Measurements from ENCODE around the gene SFTPA1. TPM values are rescaled to one million over a fixed set of nuclear protein-coding genes. Genes with fewer than 3 reads are reported as not detected.

Gene SFTPA1
- total and polyA plus RNA-seq, 2 of the 13 experiments (the other 11 are each of a cell fraction or from before 2014, with no cell fraction given) = not detected

DNA sequence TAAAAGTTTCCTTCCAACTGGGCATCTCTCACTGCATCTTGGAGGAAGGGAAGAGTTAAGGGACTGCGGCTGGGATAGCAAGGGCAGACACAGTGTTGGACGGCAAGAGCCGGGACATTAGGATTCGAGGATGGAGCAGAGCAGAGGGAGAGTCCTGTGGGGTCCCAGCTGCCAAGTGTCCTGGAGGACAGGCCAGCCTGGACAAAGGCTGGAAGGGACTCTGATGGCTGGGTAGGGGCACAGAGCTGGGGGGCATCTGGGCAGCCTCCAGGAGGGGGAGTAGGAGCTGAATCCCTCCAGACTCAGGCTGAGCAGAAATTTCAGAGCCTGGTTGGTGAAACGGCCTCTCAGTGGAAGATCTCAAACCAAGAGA, 19.2 kb downstream of the SFTPA1 start:
- Histone ChIP-seq H3K27ac (ENCODE audit: extremely low read length, insufficient read depth, low read length) (no peak overlapping the region), H3K4me3 (replicated peaks in 1 of 3; ENCODE audit: insufficient read depth in 1 of 3, low read depth in 2 of 3, low read length in 3 of 3) (no peak overlapping the region), H3K9me3 (ENCODE audit: low read length) (no peaks in the 10 kb centered on the region), H3K79me2 (ENCODE audit: insufficient read depth, low read length) (no peaks in the 10 kb centered on the region), H3K36me3 (replicated peaks in 1 of 2; ENCODE audit: control insufficient read depth in 1 of 2, insufficient read depth in 2 of 2, low read length in 2 of 2) (no peaks in the 10 kb centered on the region), H3K4me1 (ENCODE audit: insufficient read depth, low read length) (peaks cover 13% of the 10 kb centered on the region; the same call in 1 of the 2 replicates), H3K27me3 (ENCODE audit: control insufficient read depth in 1 of 2, insufficient read depth in 2 of 2, low read length in 2 of 2) (no peaks in the 10 kb centered on the region), H4K20me1 (ENCODE audit: insufficient read depth, low read length) (no peaks in the 10 kb centered on the region), H3K9ac (ENCODE audit: insufficient read depth, low read depth, low read length) (no peak overlapping the region), H2AFZ (ENCODE audit: low read length) (no peak overlapping the region), H3K4me2 (ENCODE audit: low read depth, low read length) (no peak overlapping the region)
- TF ChIP-seq ZNF777 (CRISPR knock-in tag; IDR thresholded peaks at IDR 0.05) = no peak
- no peak for TF ChIP-seq ZFP36 (IDR thresholded peaks at IDR 0.05; ENCODE audit: borderline replicate concordance, low read depth, low read length, partially characterized antibody)
- TF ChIP-seq RELA (CRISPR knock-in tag; IDR thresholded peaks at IDR 0.05) = no peak
- no peak for TF ChIP-seq ZNF570 (CRISPR knock-in tag; IDR thresholded peaks at IDR 0.05; ENCODE audit: borderline replicate concordance)
- no peak for TF ChIP-seq ZNF160 (CRISPR knock-in tag; IDR thresholded peaks at IDR 0.05)
- no peak for TF ChIP-seq ZNF609 (CRISPR knock-in tag; IDR thresholded peaks at IDR 0.05; ENCODE audit: borderline replicate concordance)
- TF ChIP-seq ZNF616 (CRISPR knock-in tag; IDR thresholded peaks at IDR 0.05; ENCODE audit: low read depth) = no peak
- no peak for TF ChIP-seq ZSCAN29 (CRISPR knock-in tag; conservative IDR thresholded peaks at IDR 0.05)
- no peak for TF ChIP-seq NR2F2 (IDR thresholded peaks at IDR 0.05; ENCODE audit: borderline replicate concordance, low read depth)
- TF ChIP-seq ZNF3 (CRISPR knock-in tag; IDR thresholded peaks at IDR 0.05) = no peak
- TF ChIP-seq ZNF749 (CRISPR knock-in tag; IDR thresholded peaks at IDR 0.05; ENCODE audit: borderline replicate concordance) = no peak
- no peak for TF ChIP-seq RORA (CRISPR knock-in tag; IDR thresholded peaks at IDR 0.05)
- TF ChIP-seq ARNTL (CRISPR knock-in tag; IDR thresholded peaks at IDR 0.05) = no peak
- TF ChIP-seq WIZ (CRISPR knock-in tag; IDR thresholded peaks at IDR 0.05) = no peak
- no peak for TF ChIP-seq ONECUT2 (CRISPR knock-in tag; IDR thresholded peaks at IDR 0.05)
- no peak for TF ChIP-seq PREB (CRISPR knock-in tag; IDR thresholded peaks at IDR 0.05)
- TF ChIP-seq FOXJ3 (CRISPR knock-in tag; IDR thresholded peaks at IDR 0.05; ENCODE audit: borderline replicate concordance) = no peak
- TF ChIP-seq, protein P1, sequence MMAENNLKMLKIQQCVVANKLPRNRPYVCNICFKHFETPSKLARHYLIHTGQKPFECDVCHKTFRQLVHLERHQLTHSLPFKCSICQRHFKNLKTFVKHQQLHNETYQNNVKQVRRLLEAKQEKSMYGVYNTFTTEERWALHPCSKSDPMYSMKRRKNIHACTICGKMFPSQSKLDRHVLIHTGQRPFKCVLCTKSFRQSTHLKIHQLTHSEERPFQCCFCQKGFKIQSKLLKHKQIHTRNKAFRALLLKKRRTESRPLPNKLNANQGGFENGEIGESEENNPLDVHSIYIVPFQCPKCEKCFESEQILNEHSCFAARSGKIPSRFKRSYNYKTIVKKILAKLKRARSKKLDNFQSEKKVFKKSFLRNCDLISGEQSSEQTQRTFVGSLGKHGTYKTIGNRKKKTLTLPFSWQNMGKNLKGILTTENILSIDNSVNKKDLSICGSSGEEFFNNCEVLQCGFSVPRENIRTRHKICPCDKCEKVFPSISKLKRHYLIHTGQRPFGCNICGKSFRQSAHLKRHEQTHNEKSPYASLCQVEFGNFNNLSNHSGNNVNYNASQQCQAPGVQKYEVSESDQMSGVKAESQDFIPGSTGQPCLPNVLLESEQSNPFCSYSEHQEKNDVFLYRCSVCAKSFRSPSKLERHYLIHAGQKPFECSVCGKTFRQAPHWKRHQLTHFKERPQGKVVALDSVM (CRISPR knock-in tag; IDR thresholded peaks at IDR 0.05) = no peak
- FAIRE-seq = no peak
- ChIA-PET CTCF (ENCODE audit: low intra/inter-chr PET ratio, low total read pairs) (no interaction called here), POLR2A (no interaction called here)
- no peak for DNase-seq (ENCODE audit: low spot score)
- intact Hi-C loops (cut with micrococcal nuclease; ENCODE audit: unreplicated experiment) (no loop called here), in situ Hi-C loops (cut with HindIII; ENCODE audit: extremely low pct_ligation_motif_present, low pct_unique_long_range_greater_than_20kb) (no loop called here)
- ATAC-seq = no peak
- no TSS peak for BruUV-seq (replicated peaks)
- WGBS (ENCODE audit: low lambda C conversion rate) = 67% methylated on average over 5 of the region's 5 CpGs
